Right lobe of liver (tissue), 4 donors: ENCODE results near the gene COL9A1.

Experiments
- POLR2A ChIP-seq: fragments of 450-650 bp; IDR thresholded peaks from one replicate; pipeline ENCODE4 v1.6.1; 2017; ENCODE audit warnings: antibody characterized with exemption, mild to moderate bottlenecking
- TF ChIP-seq, protein P1 (sequence below), 4 donors: fragments of 200-600 bp in 3 of 4; fragments of 450-650 bp in 1 of 4; IDR thresholded peaks; one replicate each; pipeline versions ENCODE4 v1.5.1 to v1.8.0; 2016 to 2022; ENCODE audit warnings: antibody characterized with exemption in 4 of 4, mild to moderate bottlenecking in 2 of 4
- donor health status: DM: no; HTN: no; CAD: no.
- donor health status: DM: no; HTN: no; CAD: no.
- donor health status: DM: no; HTN: yes; CAD: no.

DNA sequence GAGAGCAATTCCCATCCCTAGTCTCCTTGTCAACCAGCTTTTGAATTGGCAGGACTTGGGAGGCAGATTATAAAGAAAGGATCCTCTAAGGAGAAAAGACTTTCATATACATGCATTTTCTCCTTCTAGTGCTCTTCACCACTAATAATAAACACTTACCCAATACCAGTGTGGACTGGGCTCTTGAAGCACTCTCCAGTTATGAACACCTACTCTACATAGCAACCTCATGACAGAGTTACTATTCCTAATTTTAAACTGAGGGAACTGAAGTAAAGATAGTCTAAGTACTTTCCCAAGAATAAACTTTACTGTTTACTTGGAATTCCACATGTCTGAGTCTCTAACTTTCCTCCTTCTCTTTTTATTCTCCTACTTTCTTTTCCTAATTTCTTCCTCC is 4.8 kb downstream of the COL9A1 start:
- TF ChIP-seq, protein P1, sequence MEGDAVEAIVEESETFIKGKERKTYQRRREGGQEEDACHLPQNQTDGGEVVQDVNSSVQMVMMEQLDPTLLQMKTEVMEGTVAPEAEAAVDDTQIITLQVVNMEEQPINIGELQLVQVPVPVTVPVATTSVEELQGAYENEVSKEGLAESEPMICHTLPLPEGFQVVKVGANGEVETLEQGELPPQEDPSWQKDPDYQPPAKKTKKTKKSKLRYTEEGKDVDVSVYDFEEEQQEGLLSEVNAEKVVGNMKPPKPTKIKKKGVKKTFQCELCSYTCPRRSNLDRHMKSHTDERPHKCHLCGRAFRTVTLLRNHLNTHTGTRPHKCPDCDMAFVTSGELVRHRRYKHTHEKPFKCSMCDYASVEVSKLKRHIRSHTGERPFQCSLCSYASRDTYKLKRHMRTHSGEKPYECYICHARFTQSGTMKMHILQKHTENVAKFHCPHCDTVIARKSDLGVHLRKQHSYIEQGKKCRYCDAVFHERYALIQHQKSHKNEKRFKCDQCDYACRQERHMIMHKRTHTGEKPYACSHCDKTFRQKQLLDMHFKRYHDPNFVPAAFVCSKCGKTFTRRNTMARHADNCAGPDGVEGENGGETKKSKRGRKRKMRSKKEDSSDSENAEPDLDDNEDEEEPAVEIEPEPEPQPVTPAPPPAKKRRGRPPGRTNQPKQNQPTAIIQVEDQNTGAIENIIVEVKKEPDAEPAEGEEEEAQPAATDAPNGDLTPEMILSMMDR (IDR thresholded peaks at IDR 0.05) = no peak
- TF ChIP-seq POLR2A = no peak
